ENCODE results near the gene ANKLE1. TPM values are rescaled to one million over a fixed set of nuclear protein-coding genes. Genes with fewer than 3 reads are reported as not detected.

The ANKLE1 gene
- total RNA-seq, 4 donors from 2014 or later, result 0.39 to 0.81 TPM; not detected in 2

- H3K27me3 ChIP-seq, result no peaks in the 10 kb centered on the region
- no peak overlapping the region for H3K4me3 ChIP-seq
- H3K4me1 ChIP-seq, result peaks cover 0 to 16% (median 0%) of the 10 kb centered on the region in 3 donors
- no peak overlapping the region for H3K27ac ChIP-seq
- no peak for ATAC-seq
- TF ChIP-seq POLR2AphosphoS5 (IDR thresholded peaks at IDR 0.05) (no peak), CTCF (IDR thresholded peaks at IDR 0.05) (no peak), POLR2A (IDR thresholded peaks at IDR 0.05) (no peak), EP300 (IDR thresholded peaks at IDR 0.05) (no peak)
- WGBS, 2 donors (ENCODE audit: low coverage in 1 of 2), result no CpG with 5 or more reads among the region's 6 CpGs
- H3K9me3 ChIP-seq, result no peaks in the 10 kb centered on the region
- peaks cover 0 to 85% of the 10 kb centered on the region in 2 donors for H3K36me3 ChIP-seq
Measured at GRCh38 chr19:17318966-17319365, 37.3 kb downstream of the ANKLE1 start.

GRCh38 chr19:17319473-17320238, 38.0 kb downstream of the ANKLE1 start:
- Histone ChIP-seq H3K36me3 (peaks cover 0 to 83% of the 10 kb centered on the region in 2 donors), H3K27ac (no peak overlapping the region), H3K4me3 (no peak overlapping the region), H3K9me3 (no peaks in the 10 kb centered on the region), H3K27me3 (no peaks in the 10 kb centered on the region), H3K4me1 (peaks cover 0 to 19% (median 0%) of the 10 kb centered on the region in 3 donors)
- TF ChIP-seq POLR2A (IDR thresholded peaks at IDR 0.05), result no peak
- no peak for TF ChIP-seq CTCF (IDR thresholded peaks at IDR 0.05)
- no peak for TF ChIP-seq EP300 (IDR thresholded peaks at IDR 0.05)
- no peak for TF ChIP-seq POLR2AphosphoS5 (IDR thresholded peaks at IDR 0.05)
- 60 to 91% methylated on average over 1 to 16 of the region's 40 CpGs for WGBS, 2 donors (ENCODE audit: low coverage in 1 of 2)
- no peak for ATAC-seq

GRCh38 chr19:17320435-17320834, 38.7 kb downstream of the ANKLE1 start:
- Histone ChIP-seq H3K36me3 (peaks cover 0 to 86% of the 10 kb centered on the region in 2 donors), H3K9me3 (no peaks in the 10 kb centered on the region), H3K27me3 (no peaks in the 10 kb centered on the region), H3K4me1 (peaks cover 0 to 27% (median 0%) of the 10 kb centered on the region in 3 donors), H3K4me3 (no peak overlapping the region), H3K27ac (no peak overlapping the region)
- TF ChIP-seq CTCF (IDR thresholded peaks at IDR 0.05) (no peak), EP300 (IDR thresholded peaks at IDR 0.05) (no peak), POLR2AphosphoS5 (IDR thresholded peaks at IDR 0.05) (no peak), POLR2A (IDR thresholded peaks at IDR 0.05) (no peak)
- ATAC-seq, result no peak
- WGBS, 2 donors (ENCODE audit: low coverage in 1 of 2), result no CpG with 5 or more reads among the region's 11 CpGs

GRCh38 chr19:17321655-17322489, 40.2 kb downstream of the ANKLE1 start:
- H3K27ac ChIP-seq, result no peak overlapping the region
- no peak overlapping the region for H3K4me3 ChIP-seq
- no peak for TF ChIP-seq EP300 (IDR thresholded peaks at IDR 0.05)
- no peak for TF ChIP-seq CTCF (IDR thresholded peaks at IDR 0.05)
- TF ChIP-seq POLR2A (IDR thresholded peaks at IDR 0.05), result no peak
- no peak for TF ChIP-seq POLR2AphosphoS5 (IDR thresholded peaks at IDR 0.05)
- H3K9me3 ChIP-seq, result no peaks in the 10 kb centered on the region
- no peaks in the 10 kb centered on the region for H3K27me3 ChIP-seq
- WGBS, 2 donors (ENCODE audit: low coverage in 1 of 2), result 100% methylated on average over 1 to 2 of the region's 19 CpGs
- peaks cover 0 to 71% of the 10 kb centered on the region in 2 donors for H3K36me3 ChIP-seq
- peaks cover 0 to 36% (median 0%) of the 10 kb centered on the region in 3 donors for H3K4me1 ChIP-seq
- ATAC-seq, result no peak
